DLD1 (cell line): ENCODE data around the gene SLIT1.
"Not testable (repeated sequence)": the region's sequence is repeated elsewhere in the genome, so short reads cannot be mapped to it uniquely, and the experiment has no call there.

Experiments
- in situ Hi-C: cut with HindIII; loops from 2 replicates; pipeline ENCODE4 v1.10.0; 2017; ENCODE audit warnings: low sequenced_read_pairs

Gene SLIT1

DNA sequence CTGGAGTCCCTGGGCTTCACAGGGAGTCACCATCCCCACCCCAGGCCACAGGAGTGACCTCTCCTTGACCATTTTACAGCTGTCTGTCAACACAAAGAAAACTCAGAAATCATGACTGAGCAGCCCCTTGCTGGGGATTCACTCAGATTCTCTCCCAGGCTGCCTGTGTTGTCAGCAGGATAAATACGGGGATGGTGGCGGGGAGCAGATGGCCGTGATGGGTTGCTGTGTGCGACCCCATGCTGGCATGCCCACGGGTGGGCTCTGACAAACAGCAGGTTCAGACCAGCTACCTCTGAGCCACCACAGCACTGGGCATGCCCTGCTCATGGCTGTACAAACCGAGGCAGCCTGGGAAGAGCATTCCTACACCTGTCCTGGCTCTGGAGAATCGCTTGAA, 136.1 kb downstream of the SLIT1 start:
- in situ Hi-C loops: no loop called here

DNA sequence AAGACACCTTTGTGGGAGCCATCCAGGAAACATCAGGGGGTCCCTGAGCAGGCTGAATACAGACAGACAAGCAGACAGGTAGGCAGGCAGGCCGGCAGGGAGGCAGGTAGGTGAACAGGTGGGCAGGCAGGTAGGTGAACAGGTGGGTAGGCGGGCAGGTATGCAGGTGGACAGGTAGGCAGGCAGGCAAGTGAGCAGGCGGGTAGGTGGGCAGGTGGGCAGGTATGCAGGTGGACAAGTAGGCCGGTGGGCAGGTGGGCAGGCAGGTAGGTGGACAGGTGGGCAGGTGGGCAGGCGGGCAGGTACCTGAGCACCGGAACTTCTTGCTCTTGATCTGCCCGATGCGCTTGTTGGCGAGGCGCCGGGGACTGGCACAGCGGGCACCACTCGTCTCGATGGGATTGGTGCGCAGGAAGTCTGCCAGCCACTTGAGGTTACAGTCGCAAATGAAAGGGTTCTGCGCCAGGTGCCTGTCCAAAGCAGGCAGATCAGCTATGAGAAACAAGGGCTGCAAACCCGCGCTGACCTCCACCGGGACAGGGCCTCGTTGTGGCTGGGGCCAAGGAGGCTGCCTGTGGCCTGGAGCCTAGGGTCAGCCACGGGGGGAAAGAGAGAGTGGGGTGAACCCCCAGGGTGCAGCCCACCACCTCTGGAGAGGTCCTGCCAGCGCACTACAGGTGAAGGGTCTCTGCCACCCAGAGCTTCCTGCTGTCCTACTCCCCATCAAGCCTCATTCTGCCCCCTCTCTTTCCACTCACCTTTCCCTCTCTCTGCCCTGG, 136.9 kb downstream of the SLIT1 start:
- in situ Hi-C loops: no loop called here

DNA sequence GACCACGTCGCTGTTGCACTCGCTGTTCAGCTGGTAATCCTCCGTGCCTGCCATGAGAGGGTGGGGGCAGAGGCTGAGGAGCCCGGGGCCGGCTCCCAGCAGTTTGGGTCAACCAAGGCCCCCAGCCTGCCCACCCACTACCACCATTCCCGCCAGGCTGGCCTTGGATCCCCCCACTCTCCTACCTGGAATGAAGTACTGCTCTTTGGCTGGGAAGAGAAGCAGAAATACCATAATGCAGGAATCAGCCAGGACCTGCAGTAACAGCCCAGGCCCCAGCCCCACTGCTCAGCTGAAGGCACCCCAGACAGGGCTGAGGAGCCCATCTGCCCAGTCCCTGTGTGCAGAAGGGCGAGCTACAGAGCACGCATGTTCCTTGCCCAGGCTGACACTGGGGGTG, 138.0 kb downstream of the SLIT1 start:
- in situ Hi-C loops: no loop called here

DNA sequence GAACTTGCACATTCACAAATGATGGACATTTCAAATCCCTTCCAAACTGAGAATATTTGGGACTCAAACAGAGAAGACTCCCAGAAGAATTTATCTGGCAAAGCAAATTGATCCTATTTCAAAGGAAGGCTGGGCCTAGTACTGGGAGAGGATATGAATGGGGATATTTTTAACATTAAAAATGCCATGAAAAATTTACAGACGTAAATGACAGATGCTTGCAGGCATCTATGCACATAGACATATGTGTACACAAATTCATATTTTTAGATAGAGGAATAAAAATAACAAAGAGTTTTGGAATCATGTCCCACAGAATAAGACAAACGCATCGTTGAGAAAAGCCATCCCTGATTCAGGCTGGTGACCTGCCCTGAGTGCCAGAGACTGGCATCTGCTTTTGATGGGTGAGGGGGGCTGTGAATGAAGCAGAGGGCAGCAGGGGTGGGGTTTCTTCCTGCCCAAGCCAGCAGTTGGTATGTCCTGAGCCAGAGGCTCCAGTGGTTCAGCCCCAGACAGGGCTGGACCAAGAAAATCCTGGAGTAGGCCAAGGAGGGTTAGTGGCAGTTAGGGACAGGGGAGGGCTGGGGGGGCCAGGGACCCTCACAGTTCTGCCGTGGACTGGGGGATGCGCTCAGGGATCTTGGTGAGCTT, 138.5 kb downstream of the SLIT1 start:
- in situ Hi-C loops: no loop called here

DNA sequence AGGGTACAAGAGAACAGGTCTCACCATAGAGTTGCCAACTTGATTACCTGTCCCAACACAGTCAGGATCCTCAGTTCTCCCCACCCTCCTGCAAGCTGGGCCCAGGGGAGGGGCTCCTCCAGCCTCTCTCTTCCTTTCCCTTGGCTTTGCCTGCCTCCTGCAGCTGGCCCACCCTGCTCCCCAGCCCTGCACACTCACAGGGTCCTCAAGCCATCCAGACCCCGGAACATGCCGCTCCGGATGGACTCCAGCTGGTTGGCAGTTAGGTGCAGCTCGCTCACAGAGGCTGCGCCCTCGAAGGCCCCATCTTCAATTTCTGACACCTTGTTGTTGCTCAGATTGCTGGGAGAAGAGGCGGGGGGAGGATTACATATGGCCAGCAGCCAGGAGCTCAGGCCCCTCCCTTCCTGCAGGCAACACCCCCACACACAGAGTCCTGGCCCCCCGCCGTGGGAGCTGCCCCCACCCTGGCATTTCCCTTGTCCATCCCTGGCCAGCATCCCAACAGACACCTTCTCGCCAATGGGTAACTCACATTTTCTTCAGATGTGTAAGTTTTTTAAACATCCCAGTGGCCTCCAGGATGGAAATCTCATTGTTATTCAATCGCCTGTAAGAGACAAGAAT, 139.2 kb downstream of the SLIT1 start:
- in situ Hi-C loops: no loop called here

DNA sequence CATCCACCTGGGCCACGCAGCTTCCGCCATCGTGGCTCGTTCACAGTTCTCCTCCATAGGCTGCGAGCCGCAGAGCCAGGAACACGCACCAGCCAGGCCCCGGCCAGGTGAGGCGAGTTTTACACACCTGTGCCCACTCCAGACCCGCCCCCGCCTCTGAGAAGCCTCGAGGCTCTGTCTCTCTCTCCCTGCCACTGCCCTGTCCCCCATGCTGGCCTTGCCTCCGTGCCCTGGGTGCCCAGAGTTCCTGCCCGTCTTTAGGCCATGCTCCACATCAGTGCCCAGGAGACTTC, 142.2 kb downstream of the SLIT1 start:
- in situ Hi-C loops: no loop called here

DNA sequence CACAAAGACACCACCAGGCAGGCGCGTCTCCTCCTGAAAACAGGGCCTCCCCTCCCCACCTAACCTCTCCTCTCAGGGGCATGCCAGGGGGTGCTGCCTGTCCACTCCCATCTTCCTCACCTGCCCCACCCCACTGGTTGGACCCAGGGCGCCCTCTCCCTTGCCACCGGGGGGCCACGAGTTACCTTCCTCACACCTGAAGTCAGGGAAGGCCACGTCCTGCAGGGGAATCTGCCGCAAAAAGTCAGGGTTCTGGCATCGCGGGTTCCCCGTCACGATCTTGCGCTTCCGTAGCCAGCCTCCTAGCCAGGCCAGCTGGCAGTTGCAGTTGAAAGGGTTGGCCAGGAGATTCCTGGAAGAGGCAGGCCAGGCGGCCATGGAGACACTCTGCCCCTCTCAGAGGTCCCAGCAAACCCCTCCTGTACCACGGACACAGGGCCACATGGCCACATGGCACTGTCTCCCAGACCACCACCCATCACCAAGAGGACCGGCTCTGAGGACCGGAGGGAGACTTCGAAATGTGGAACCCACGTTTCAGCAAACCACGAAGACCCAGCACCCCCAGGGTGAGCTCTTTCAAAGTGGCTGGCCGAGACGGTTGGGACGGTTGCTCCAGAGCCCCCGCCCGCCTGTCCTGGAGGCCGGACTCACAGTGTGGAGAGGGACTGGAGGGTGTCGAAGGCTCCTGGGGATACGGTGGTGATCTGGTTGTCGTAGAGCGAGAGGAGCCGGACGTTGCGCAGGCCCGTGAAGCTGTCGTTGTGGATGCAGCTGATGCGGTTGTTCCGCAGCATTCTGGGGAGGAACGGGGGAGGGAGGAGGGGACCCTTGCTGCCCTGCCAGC, 142.8 kb downstream of the SLIT1 start:
- in situ Hi-C loops: no loop called here

DNA sequence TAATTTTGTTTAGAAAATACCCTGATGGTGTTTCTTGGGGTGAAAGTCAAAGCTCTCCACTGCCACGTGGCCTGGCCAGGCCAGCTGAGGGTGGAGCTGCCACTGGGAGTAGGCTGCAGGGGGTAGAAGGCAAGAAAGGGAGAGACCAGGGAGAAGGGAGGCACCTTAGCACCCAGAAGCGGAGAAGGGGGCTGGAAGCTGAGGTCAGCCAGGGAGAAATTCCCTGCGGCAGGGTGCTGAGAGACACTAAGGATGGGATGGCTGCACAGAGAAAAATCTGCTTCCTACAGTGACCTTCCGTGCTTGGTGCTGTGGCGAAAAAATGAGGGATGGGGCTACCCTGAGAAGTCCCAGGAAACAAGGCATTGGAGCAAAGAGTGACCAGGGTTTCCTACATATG, 143.7 kb downstream of the SLIT1 start:
- in situ Hi-C loops: no loop called here

DNA sequence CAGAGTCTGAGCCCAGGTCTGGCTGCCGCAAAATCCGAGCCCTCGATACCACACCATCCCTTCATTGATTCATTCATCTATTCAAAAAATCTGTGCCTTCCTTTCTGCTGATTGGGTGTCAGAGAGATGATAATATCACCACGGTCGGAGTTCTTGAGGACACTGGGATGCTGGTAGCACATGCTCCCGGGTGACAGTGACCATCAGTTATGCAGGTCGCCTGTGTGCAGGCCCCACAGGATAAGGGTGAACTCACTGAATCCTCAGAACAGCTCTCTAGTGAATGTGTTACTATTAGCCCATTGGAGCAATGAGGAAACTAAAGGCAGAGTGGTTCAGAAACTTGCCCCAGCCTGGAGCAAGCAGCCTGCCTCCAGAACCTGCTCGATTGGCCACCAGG, 145.1 kb downstream of the SLIT1 start:
- in situ Hi-C loops: no loop called here

DNA sequence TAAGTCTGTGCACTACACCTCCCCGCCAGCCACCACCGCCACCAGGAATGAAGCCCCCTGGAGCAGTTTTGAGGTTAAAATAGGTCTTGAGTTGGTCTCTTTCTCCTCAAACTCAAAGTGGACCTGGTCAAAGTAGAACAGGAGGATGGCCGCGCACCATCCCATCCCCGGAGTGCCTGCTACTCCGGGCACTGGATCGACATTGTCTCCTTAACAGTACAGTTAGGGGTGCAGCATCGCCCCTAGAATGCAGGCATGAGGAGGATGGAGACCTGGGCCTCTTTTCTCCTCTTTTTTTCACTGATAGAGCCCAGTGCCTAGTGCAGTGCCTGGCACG, 145.5 kb downstream of the SLIT1 start:
- in situ Hi-C loops: no loop called here

DNA sequence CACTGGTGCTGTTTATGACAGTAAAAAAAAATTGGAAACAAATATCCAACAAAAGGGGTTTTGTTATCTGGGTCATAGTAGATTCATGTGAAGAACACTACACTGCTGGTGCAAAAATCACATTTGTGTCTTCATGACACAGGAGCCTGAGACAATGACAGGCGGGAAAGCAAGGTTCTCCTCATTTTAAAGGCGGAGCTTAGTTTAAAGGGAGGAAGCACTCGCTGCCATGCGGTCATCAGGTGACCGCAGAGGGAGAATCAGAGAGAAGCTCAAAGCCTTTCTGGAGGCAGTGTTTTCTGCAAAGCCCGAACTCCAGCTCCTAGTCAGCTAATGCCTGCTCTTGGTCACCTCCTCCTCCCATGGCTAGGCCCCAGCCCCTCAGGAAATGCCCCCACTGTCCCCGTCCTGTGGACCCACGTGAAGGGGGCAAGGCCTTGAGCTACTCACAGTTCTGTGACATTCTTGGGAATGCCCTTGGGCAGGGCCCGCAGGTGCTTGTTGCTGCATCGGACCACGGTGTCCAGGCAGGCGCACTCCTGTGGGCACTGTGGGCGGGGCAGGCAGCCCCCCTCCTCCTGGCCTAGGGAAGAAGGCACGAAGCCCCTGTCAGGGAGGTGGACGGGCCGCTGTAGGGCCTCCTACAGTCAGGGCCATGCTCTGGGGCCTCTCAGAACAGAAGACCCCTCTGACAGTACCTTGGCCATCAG, 146.1 kb downstream of the SLIT1 start:
- in situ Hi-C loops: loop anchor here (5.0 kb wide), 2 partner anchors 57 to 73 kb away; no protein-coding TSS in a partner anchor

DNA sequence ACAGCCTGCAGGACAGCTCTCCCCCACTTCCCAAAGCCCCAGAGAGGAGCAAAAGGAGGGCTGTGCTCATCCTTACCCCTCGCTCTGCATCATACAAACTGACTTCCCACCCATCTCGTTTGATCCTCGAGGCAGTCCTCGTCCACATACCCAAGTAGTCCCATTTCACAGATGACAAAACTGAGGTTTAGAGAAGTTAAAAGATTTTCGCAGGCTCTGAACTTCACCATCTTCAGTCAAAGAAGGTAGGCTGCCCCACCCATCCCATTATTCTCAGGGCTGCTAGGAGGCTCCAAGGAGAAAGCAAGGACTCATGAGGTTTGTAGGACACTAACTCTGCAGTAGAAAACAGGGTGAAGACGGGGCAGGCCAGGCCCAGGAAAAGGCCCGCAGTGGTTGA, 147.1 kb downstream of the SLIT1 start:
- in situ Hi-C loops: loop anchor here (5.0 kb wide), 2 partner anchors 56 to 74 kb away; no protein-coding TSS in a partner anchor

DNA sequence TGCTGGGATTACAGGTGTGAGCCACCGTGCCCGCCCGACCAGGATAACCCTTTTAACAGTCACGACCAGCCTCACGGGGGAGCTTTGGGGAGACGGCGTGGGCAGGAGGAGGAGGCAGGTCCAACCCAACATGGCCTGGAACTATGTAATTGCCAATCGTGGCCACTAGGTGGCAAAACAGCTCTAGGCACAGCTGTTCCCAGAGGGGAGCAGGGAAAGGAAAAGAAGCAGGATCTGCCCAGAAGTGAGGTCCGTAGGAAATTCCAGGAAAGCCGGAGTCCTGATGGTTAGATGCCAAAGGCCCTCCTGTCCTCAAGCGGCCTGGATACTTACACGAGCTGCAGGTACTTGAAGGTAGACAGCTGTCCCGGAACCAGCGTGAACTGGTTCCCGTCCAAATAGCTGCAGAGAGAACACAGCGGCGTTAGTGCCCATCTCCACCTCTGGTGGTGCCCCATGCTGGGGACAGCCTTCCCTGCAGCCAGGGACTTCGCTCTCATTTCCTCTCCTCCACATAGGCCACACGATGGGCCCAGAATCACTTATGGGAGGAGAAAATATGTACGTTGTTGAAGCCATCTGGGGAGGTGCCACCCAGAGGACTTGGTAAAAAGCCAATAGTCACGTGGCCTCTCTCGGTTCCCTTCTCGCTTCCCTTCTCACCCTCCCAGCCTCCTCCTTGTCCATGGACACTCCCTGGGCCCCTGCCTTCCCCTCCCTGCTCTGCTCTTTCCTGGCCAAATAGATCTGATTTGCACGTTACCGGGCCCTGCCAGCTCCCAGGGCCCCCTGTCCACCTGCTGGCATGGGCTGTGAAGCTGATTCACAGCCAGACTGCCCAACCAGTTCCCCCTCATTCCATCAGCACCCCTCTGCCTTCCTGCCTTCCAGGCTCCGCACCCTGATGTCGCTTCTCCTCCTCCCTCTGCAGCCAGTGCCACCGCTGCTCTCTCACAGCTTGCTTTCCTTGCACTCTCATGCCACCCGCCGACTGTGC, 148.1 kb downstream of the SLIT1 start:
- in situ Hi-C loops: loop anchor here (5.0 kb wide), 2 partner anchors 55 to 75 kb away; no protein-coding TSS in a partner anchor

DNA sequence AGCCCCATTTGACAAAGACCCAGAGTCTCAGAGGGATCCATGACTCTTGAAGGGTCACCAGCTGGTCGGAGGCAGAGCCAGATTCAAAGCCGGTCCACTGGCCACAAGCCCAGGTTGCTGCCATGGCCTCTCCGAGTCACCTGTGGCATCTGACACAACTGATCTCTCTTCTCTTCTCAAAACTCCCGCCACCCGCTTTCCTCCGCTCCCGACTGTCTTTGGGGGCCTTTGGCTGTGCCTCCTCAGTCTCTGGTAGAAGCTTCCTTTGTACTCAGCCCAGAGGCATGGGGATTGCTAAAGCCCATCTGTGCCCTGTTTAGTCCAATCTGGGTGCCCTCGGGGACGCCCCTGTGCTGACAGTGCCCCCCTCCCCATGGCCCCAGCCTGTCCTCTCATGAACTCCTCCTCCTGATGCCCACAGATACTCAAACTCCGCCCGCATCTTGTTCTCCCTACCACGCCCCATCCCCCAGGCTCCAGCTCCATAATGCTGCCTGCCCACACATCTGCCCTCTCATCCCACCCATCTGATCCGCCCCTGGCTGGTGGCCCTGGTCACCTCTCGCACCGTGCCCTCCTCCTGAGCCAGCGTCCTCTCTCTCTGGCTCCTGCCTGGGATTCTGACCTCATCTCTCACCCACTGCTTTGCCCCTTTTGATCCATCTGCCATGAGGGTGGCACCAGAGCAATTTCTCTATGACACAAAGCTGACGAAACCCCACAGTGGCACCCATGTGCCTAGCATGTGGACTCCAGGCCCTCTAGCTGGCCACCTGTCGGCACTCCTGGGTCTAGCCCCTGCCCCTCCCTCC, 150.6 kb downstream of the SLIT1 start:
- in situ Hi-C loops: loop anchor here (5.0 kb wide), 2 partner anchors 53 to 77 kb away; no protein-coding TSS in a partner anchor

DNA sequence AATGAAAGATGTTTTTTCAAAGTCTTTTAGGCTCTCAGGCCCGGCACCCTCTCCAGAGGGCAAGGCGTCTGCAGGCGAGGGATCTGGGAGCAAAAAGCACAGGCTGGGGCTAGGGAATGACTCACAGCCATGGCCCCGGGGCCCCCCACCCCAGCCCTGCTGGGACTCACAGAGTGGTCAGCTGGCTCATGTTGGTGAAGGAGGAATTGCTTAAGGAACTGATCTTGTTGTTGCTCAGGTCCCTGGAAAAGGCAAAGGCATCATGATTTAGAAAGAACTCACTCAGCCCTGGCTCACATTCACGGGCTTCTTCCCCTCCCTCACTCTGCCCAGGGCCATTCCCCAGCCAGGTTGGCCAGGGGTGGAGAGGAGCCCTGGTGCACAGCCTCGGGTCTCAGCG, 151.5 kb downstream of the SLIT1 start:
- in situ Hi-C loops: no loop called here

DNA sequence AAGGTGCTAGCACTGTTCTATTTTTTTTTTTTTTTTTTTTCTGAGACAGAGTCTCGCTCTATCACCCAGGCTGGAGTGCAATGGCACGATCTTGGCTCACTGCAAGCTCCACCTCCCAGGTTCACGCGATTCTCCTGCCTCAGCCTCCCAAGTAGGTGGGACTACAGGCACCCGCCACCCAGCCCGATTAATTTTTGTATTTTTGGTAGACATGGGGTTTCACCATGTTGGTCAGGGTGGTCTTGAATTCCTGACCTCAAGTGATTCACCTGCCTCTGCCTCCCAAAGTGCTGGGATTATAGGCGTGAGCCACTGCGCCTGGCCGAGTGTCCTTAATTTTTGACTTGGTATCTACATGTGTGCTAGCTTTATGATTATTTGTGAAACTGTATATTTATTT, 151.9 kb downstream of the SLIT1 start:
- in situ Hi-C loops: not testable (repeated sequence)

DNA sequence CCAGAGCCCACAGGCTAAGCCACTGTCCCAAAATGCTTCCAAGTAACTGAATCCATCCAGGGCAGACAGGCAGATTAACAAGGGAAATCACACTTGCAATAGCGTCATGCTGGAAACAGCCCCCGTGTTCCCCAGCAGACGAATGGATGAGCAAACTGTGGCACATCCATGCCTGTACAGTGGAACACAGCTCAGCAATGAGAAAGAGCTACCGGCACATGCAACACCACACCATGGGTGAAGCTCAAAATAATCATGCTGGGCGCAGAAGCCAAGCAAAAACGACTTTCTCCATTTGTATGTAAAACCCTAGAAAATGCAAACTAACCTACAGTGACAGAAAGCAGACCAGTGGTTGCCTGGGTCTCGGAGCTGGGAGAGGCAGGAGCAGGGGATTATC, 153.1 kb downstream of the SLIT1 start:
- in situ Hi-C loops: no loop called here

DNA sequence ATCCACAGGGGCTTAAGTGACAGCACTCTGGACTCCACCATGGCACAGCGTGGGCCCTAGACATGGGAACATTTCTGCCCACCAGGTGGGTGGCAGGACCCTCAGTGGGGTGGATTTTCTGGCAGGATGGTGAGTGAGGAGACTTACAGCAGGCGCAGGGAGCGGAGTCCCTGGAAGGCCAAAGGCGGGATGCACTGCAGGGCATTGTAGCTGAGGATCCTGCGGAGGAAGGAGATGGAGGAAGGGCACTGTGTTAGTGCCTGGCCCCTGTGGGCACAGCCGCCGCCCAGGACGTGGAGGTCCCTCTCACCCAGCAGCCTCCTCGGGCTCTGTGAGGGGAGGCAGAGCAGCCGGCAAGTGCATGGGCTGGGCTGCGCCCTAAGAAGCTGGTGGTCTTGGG, 154.3 kb downstream of the SLIT1 start:
- in situ Hi-C loops: no loop called here

DNA sequence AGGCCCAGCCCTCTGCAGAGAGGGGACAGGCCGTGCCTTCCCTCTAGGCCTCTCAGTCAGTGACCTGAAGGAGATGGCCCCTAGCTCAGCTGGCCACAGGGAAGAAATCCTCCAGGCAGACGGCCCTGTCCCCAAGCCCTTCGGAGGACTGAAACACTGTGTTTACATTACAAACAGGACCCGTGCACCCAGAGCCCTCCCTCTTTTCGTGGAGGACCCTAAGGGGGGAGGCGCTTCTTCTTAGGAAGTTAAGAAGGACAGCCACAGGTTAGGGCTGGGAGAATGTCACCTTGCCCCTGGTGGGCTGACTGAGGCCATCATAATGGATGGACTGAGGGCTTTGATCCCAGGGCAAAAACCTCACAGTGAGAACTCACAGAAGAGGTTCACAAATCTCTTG, 154.9 kb downstream of the SLIT1 start:
- in situ Hi-C loops: no loop called here
